ENCODE results near the gene PRKAA2. TPM values are rescaled to one million over a fixed set of nuclear protein-coding genes. Genes with fewer than 3 reads are reported as not detected.

PRKAA2 gene
- total and polyA plus RNA-seq, 2 of the 13 experiments (the other 11 are each of a cell fraction or from before 2014, with no cell fraction given) = 6.0 to 7.5 TPM

DNA sequence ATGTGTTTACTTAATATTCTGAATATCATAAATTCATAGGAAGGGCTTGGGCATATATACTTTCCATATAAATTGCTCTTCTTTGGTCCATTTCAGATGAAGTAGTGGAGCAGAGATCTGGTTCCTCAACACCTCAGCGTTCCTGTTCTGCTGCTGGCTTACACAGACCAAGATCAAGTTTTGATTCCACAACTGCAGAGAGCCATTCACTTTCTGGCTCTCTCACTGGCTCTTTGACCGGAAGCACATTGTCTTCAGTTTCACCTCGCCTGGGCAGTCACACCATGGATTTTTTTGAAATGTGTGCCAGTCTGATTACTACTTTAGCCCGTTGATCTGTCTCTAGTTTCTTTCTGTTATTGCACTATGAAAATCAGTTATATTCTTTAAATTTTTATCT is 62.3 kb downstream of the PRKAA2 start:
- ATAC-seq (no peak), FAIRE-seq (no peak), DNase-seq (ENCODE audit: low spot score) (no peak)
- over 99% methylated on average over 4 of the region's 4 CpGs for WGBS (ENCODE audit: low lambda C conversion rate)
- no TSS peak for BruUV-seq (replicated peaks)
- Histone ChIP-seq H3K36me3 (replicated peaks in 1 of 2; ENCODE audit: control insufficient read depth in 1 of 2, insufficient read depth in 2 of 2, low read length in 2 of 2) (peaks cover 7 to 36% of the 10 kb centered on the region in 2 experiments), H4K20me1 (ENCODE audit: insufficient read depth, low read length) (no peaks in the 10 kb centered on the region), H2AFZ (ENCODE audit: low read length) (no peak overlapping the region), H3K79me2 (ENCODE audit: insufficient read depth, low read length) (no peaks in the 10 kb centered on the region), H3K4me1 (ENCODE audit: insufficient read depth, low read length) (no peaks in the 10 kb centered on the region), H3K4me3 (replicated peaks in 1 of 3; ENCODE audit: insufficient read depth in 1 of 3, low read depth in 2 of 3, low read length in 3 of 3) (no peak overlapping the region), H3K9me3 (ENCODE audit: low read length) (no peaks in the 10 kb centered on the region), H3K27ac (ENCODE audit: extremely low read length, insufficient read depth, low read length) (no peak overlapping the region), H3K4me2 (ENCODE audit: low read depth, low read length) (no peak overlapping the region), H3K9ac (ENCODE audit: insufficient read depth, low read depth, low read length) (no peak overlapping the region), H3K27me3 (ENCODE audit: control insufficient read depth in 1 of 2, insufficient read depth in 2 of 2, low read length in 2 of 2) (no peaks in the 10 kb centered on the region)
- intact Hi-C loops (cut with micrococcal nuclease; ENCODE audit: unreplicated experiment) (loop anchor here (5.0 kb wide), 1 partner anchor 120 kb away; no protein-coding TSS in a partner anchor), in situ Hi-C loops (cut with HindIII; ENCODE audit: extremely low pct_ligation_motif_present, low pct_unique_long_range_greater_than_20kb) (loop anchor here (10.0 kb wide), 1 partner anchor 1423 kb away; no protein-coding TSS in a partner anchor)
- CTCF ChIA-PET (ENCODE audit: low intra/inter-chr PET ratio, low total read pairs) = no interaction called here
- TF ChIP-seq ZNF512B (CRISPR knock-in tag; IDR thresholded peaks at IDR 0.05; ENCODE audit: borderline replicate concordance) (no peak), ZNF350 (CRISPR knock-in tag; IDR thresholded peaks at IDR 0.05; ENCODE audit: borderline replicate concordance, low read depth) (no peak), ZNF879 (CRISPR knock-in tag; IDR thresholded peaks at IDR 0.05) (no peak), ZNF850 (CRISPR knock-in tag; conservative IDR thresholded peaks at IDR 0.05) (no peak), SMYD3 (CRISPR knock-in tag; IDR thresholded peaks at IDR 0.05) (no peak), ZFY (CRISPR knock-in tag; IDR thresholded peaks at IDR 0.05) (no peak), ZNF792 (CRISPR knock-in tag; IDR thresholded peaks at IDR 0.05) (no peak), ZNF75D (CRISPR knock-in tag; IDR thresholded peaks at IDR 0.05; ENCODE audit: borderline replicate concordance) (no peak), HOXD1 (CRISPR knock-in tag; IDR thresholded peaks at IDR 0.05) (no peak), NFE2L1 (CRISPR knock-in tag; IDR thresholded peaks at IDR 0.05; ENCODE audit: borderline replicate concordance) (no peak), ZNF777 (CRISPR knock-in tag; IDR thresholded peaks at IDR 0.05) (no peak), CHD4 (IDR thresholded peaks at IDR 0.05; ENCODE audit: borderline replicate concordance, low read length) (no peak), KDM4B (CRISPR knock-in tag; IDR thresholded peaks at IDR 0.05) (no peak)
- POLR2A ChIA-PET = no interaction called here

Measured in HepG2 (cell line).